HG03066 (cell line): Measurements from ENCODE around the gene B3GNT4.
"Not testable (repeated sequence)": the region's sequence is repeated elsewhere in the genome, so short reads cannot be mapped to it uniquely, and the experiment has no call there.

Experiments used
- ATAC-seq: cut with Tn5 transposase; IDR thresholded peaks from one replicate; pipeline ENCODE4 v1.9.1; 2021; ENCODE audit warnings: low read depth; ENCODE audit not compliant: unreplicated experiment

B3GNT4 gene

GRCh38 chr12:122203301-122204166 is at the start of gene B3GNT4:
Gene B3GNT4, plus strand, starts transcription at chr12:122203709. Its CDS starts 910 bp downstream, at chr12:122204619.
- ATAC-seq: no peak

- no peak for ATAC-seq
These were observed 47.8 kb upstream of the B3GNT4 start for GRCh38 chr12:122155705-122156104.

- ATAC-seq: no peak
These were observed 44.7 kb upstream of the B3GNT4 start for GRCh38 chr12:122158700-122159285.

GRCh38 chr12:122159882-122160281 is 43.6 kb upstream of the B3GNT4 start:
- no peak for ATAC-seq

- ATAC-seq: no peak
These were observed 42.7 kb upstream of the B3GNT4 start for GRCh38 chr12:122160761-122161160.

GRCh38 chr12:122161682-122162081 is 41.8 kb upstream of the B3GNT4 start:
- no peak for ATAC-seq

GRCh38 chr12:122162976-122163375 is 40.5 kb upstream of the B3GNT4 start:
- no peak for ATAC-seq

GRCh38 chr12:122166422-122167349 is 36.8 kb upstream of the B3GNT4 start:
- ATAC-seq: no peak

- ATAC-seq: no peak
These were observed 36.1 kb upstream of the B3GNT4 start for GRCh38 chr12:122167356-122167925.

- no peak for ATAC-seq
These were observed 35.0 kb upstream of the B3GNT4 start for GRCh38 chr12:122168492-122168891.

- no peak for ATAC-seq
These were observed 32.1 kb upstream of the B3GNT4 start for GRCh38 chr12:122171399-122171798.

GRCh38 chr12:122172262-122172939 is 31.1 kb upstream of the B3GNT4 start:
- no peak for ATAC-seq

- ATAC-seq: no peak
These were observed 29.2 kb upstream of the B3GNT4 start, which contains the start of gene IL31 for GRCh38 chr12:122174155-122174845. Gene IL31, minus strand, starts transcription at chr12:122174221. Its CDS starts 49 bp downstream, at chr12:122174172.

GRCh38 chr12:122176473-122176872 is 27.0 kb upstream of the B3GNT4 start:
- ATAC-seq: not testable (repeated sequence)

- no peak for ATAC-seq
These were observed 20.5 kb upstream of the B3GNT4 start, which contains the start of gene LRRC43 for GRCh38 chr12:122182887-122183587. Gene LRRC43, plus strand, starts transcription at chr12:122183123. Its CDS starts 22 bp downstream, at chr12:122183145.

GRCh38 chr12:122183588-122183940 is 19.9 kb upstream of the B3GNT4 start:
- no peak for ATAC-seq

- ATAC-seq: no peak
These were observed 19.0 kb upstream of the B3GNT4 start for GRCh38 chr12:122184517-122184916.

GRCh38 chr12:122185079-122185478 is 18.4 kb upstream of the B3GNT4 start:
- ATAC-seq: no peak
